WTC11 (cell line): Measurements from ENCODE around the gene EXOC4.

Experiments used
- CREB1 ChIP-seq: sonication (generic); formaldehyde crosslinking; IDR thresholded peaks from 2 replicates; pipeline ENCODE4 v1.8.0; 2023; ENCODE audit warnings: mild to moderate bottlenecking, missing genetic modification reagents
- FOXJ3 ChIP-seq: sonication (generic); formaldehyde crosslinking; IDR thresholded peaks from 2 replicates; pipeline ENCODE4 v1.9.0; 2021; ENCODE audit warnings: missing genetic modification reagents, mild to moderate bottlenecking, borderline replicate concordance
- IRF2 ChIP-seq: sonication (generic); formaldehyde crosslinking; IDR thresholded peaks from 2 replicates; pipeline ENCODE4 v1.8.0; 2022; ENCODE audit warnings: low read depth, missing genetic modification reagents, borderline replicate concordance
- SP1 ChIP-seq: sonication (generic); formaldehyde crosslinking; conservative IDR thresholded peaks from 2 replicates; pipeline ENCODE4 v1.8.1; 2022; ENCODE audit warnings: missing genetic modification reagents
- ZNF416 ChIP-seq: fragments of 250-450 bp; sonication (Bioruptor Pico); IDR thresholded peaks from 2 replicates; pipeline ENCODE4 v1.9.0; 2021; ENCODE audit warnings: mild to moderate bottlenecking, inconsistent platforms
- TF ChIP-seq, protein P1 (sequence below): fragments of 200-600 bp; IDR thresholded peaks from 2 replicates; pipeline ENCODE4 v1.8.0; 2022; ENCODE audit warnings: antibody characterized with exemption
- TF ChIP-seq, protein P2 (sequence below): fragments of 250-450 bp; sonication (Bioruptor Pico); IDR thresholded peaks from 2 replicates; pipeline ENCODE4 v1.8.0; 2021; ENCODE audit warnings: mild to moderate bottlenecking

- TF ChIP-seq SP1 (CRISPR knock-in tag) (no peak), ZNF416 (CRISPR knock-in tag) (no peak), FOXJ3 (CRISPR knock-in tag) (no peak), IRF2 (CRISPR knock-in tag) (no peak), CREB1 (CRISPR knock-in tag) (no peak)
- TF ChIP-seq, protein P1, sequence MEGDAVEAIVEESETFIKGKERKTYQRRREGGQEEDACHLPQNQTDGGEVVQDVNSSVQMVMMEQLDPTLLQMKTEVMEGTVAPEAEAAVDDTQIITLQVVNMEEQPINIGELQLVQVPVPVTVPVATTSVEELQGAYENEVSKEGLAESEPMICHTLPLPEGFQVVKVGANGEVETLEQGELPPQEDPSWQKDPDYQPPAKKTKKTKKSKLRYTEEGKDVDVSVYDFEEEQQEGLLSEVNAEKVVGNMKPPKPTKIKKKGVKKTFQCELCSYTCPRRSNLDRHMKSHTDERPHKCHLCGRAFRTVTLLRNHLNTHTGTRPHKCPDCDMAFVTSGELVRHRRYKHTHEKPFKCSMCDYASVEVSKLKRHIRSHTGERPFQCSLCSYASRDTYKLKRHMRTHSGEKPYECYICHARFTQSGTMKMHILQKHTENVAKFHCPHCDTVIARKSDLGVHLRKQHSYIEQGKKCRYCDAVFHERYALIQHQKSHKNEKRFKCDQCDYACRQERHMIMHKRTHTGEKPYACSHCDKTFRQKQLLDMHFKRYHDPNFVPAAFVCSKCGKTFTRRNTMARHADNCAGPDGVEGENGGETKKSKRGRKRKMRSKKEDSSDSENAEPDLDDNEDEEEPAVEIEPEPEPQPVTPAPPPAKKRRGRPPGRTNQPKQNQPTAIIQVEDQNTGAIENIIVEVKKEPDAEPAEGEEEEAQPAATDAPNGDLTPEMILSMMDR = no peak
- TF ChIP-seq, protein P2, sequence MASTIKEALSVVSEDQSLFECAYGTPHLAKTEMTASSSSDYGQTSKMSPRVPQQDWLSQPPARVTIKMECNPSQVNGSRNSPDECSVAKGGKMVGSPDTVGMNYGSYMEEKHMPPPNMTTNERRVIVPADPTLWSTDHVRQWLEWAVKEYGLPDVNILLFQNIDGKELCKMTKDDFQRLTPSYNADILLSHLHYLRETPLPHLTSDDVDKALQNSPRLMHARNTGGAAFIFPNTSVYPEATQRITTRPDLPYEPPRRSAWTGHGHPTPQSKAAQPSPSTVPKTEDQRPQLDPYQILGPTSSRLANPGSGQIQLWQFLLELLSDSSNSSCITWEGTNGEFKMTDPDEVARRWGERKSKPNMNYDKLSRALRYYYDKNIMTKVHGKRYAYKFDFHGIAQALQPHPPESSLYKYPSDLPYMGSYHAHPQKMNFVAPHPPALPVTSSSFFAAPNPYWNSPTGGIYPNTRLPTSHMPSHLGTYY (CRISPR knock-in tag) = no peak
These were observed 225.8 kb downstream of the EXOC4 start for GRCh38 chr7:133478591-133479135.
